HuH-7.5 (cell line): ENCODE data around the gene ANKRD9.
"Not testable (repeated sequence)": the region's sequence is repeated elsewhere in the genome, so short reads cannot be mapped to it uniquely, and the experiment has no call there.

ENCODE experiments used
- DNase-seq: peaks from one replicate; pipeline ENCODE4 v3.0.0; 2011; ENCODE audit warnings: low spot score

The ANKRD9 gene

GRCh38 chr14:102538602-102539543, 29.3 kb upstream of the ANKRD9 start:
- DNase-seq, result no peak

GRCh38 chr14:102537981-102538601, 28.5 kb upstream of the ANKRD9 start:
- no peak for DNase-seq

GRCh38 chr14:102532204-102532658, 22.7 kb upstream of the ANKRD9 start:
- no peak for DNase-seq

- DNase-seq, result no peak
These were observed 21.4 kb upstream of the ANKRD9 start for GRCh38 chr14:102530828-102531478.

- DNase-seq, result no peak
These were observed 19.0 kb upstream of the ANKRD9 start for GRCh38 chr14:102528431-102529170.

- DNase-seq, result no peak
These were observed 16.4 kb upstream of the ANKRD9 start for GRCh38 chr14:102525929-102526497.

GRCh38 chr14:102525219-102525928, 15.8 kb upstream of the ANKRD9 start:
- DNase-seq, result no peak

- DNase-seq, result peak; percentile 98
These were observed 15.1 kb upstream of the ANKRD9 start for GRCh38 chr14:102524451-102525218.

- DNase-seq, result no peak
These were observed 14.2 kb upstream of the ANKRD9 start for GRCh38 chr14:102523569-102524450.

GRCh38 chr14:102523200-102523568, 13.6 kb upstream of the ANKRD9 start:
- DNase-seq, result no peak

GRCh38 chr14:102519709-102520108, 10.1 kb upstream of the ANKRD9 start:
- DNase-seq, result not testable (repeated sequence)

- no peak for DNase-seq
These were observed 8.6 kb upstream of the ANKRD9 start for GRCh38 chr14:102518063-102518648.

- peak; percentile 75 for DNase-seq
These were observed 8.0 kb upstream of the ANKRD9 start for GRCh38 chr14:102517392-102518062.

- peak; percentile 84 for DNase-seq
These were observed 7.2 kb upstream of the ANKRD9 start for GRCh38 chr14:102516531-102517391.

GRCh38 chr14:102514987-102515733, 5.6 kb upstream of the ANKRD9 start:
- no peak for DNase-seq
